Measurements from ENCODE around the gene DNAJC27. TPM values are rescaled to one million over a fixed set of nuclear protein-coding genes. Genes with fewer than 3 reads are reported as not detected.

Gene DNAJC27
- total RNA-seq, 1 donor from 2014 or later: 3.6 TPM

GRCh38 chr2:24923106-24923505, 48.6 kb downstream of the DNAJC27 start:
- no peak overlapping the region for H3K27ac ChIP-seq

GRCh38 chr2:24922556-24922955, 49.2 kb downstream of the DNAJC27 start:
- peaks cover 9 to 12% of the 10 kb centered on the region in 2 donors for H3K4me1 ChIP-seq
- no peaks in the 10 kb centered on the region for H3K36me3 ChIP-seq
- no peak for DNase-seq (ENCODE audit: low spot score in 2 of 2)
- H3K9me3 ChIP-seq: no peaks in the 10 kb centered on the region
- intact Hi-C loops (cut with DNase I): loop anchor here (5.0 kb wide), 1 partner anchor 120 kb away; the partner anchor contains the start of gene EFR3B
- no peak overlapping the region for H3K27ac ChIP-seq
- H3K4me3 ChIP-seq: no peak overlapping the region
- no peak for TF ChIP-seq CTCF (IDR thresholded peaks at IDR 0.05)
- H3K27me3 ChIP-seq: no peaks in the 10 kb centered on the region

More at GRCh38 chr2:24923106-24923505, 48.6 kb downstream of the DNAJC27 start:
- Histone ChIP-seq H3K9me3 (no peaks in the 10 kb centered on the region), H3K36me3 (no peaks in the 10 kb centered on the region), H3K4me3 (no peak overlapping the region), H3K27me3 (no peaks in the 10 kb centered on the region), H3K4me1 (peaks cover 9 to 12% of the 10 kb centered on the region in 2 donors)
- TF ChIP-seq CTCF (IDR thresholded peaks at IDR 0.05): no peak
- intact Hi-C loops (cut with DNase I): loop anchor here (5.0 kb wide), 1 partner anchor 119 kb away; the partner anchor contains the start of gene EFR3B
- DNase-seq (ENCODE audit: low spot score in 2 of 2): no peak

- H3K9me3 ChIP-seq: no peaks in the 10 kb centered on the region
- no peaks in the 10 kb centered on the region for H3K27me3 ChIP-seq
- peak overlapping the region; percentile 54 to 62 for H3K27ac ChIP-seq
- no peak for TF ChIP-seq CTCF (IDR thresholded peaks at IDR 0.05)
- H3K4me3 ChIP-seq: peak overlapping the region; percentile 72 to 93
- peaks cover 0 to 5% of the 10 kb centered on the region in 2 donors for H3K4me1 ChIP-seq
- intact Hi-C loops (cut with DNase I): loop anchor here (2.0 to 5.0 kb wide), 2 partner anchors 50 to 121 kb away; partner anchors contain the start of genes DNAJC27 and EFR3B
- no peak for DNase-seq (ENCODE audit: low spot score in 2 of 2)
- H3K36me3 ChIP-seq: no peaks in the 10 kb centered on the region
Measured at GRCh38 chr2:24920809-24921441, 50.8 kb downstream of the DNAJC27 start.

- Histone ChIP-seq H3K4me3 (peak within 1 kb of the TSS; percentile 72 to 93), H3K4me1 (peaks cover 0 to 5% of the 10 kb centered on the region in 2 donors), H3K27ac (peak within 1 kb of the TSS; percentile 60 to 62), H3K27me3 (no peaks in the 10 kb centered on the region), H3K9me3 (no peaks in the 10 kb centered on the region), H3K36me3 (no peaks in the 10 kb centered on the region)
- DNase-seq (ENCODE audit: low spot score in 2 of 2): peak in 1 of 2 donors; percentile 75
- intact Hi-C loops (cut with DNase I): loop anchor here (2.0 to 5.0 kb wide), 2 partner anchors 51 to 122 kb away; partner anchors contain the start of genes DNAJC27 and EFR3B
- TF ChIP-seq CTCF (IDR thresholded peaks at IDR 0.05): no peak
Measured at GRCh38 chr2:24920098-24920808, 51.5 kb downstream of the DNAJC27 start, which contains the start of gene ADCY3. Gene ADCY3 (minus strand): TSS chr2:24920237. CDS start chr2:24918987, 1,250 bp downstream.

DNA sequence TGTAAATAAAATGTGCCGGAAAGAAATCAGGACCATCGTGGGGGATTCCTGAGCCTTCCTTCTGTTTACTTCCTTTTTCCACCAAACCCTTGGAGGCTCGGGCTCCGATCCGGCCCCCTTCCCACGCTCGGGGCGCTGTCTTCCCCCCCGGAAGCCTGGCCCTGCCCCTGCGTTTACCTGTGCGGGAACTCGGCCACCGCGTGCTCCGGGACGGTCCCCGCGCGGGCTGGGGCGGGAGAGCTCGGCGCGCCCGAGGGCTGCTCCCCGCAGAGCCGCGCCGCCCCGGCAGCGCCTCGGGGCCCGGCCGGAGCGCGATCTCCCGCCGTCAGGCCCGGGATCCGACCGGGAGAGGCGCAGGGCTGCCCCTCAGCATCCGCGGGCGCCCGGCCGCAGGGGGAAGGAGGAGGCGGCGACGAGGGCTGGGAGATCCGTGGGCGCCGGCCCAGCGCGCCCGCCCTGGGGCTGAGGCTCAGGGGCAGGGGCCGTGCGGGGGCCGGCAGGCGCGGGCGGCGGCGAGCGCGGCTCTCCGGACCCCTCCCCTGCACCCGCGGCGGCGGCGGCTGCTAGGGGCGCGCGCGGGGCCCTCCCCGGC, 52.2 kb downstream of the DNAJC27 start:
- Histone ChIP-seq H3K27ac (peak overlapping the region; percentile 42 to 60), H3K9me3 (no peaks in the 10 kb centered on the region), H3K4me1 (peaks cover 0 to 5% of the 10 kb centered on the region in 2 donors), H3K4me3 (peak overlapping the region; percentile 72 to 93), H3K36me3 (no peaks in the 10 kb centered on the region), H3K27me3 (no peaks in the 10 kb centered on the region)
- DNase-seq (ENCODE audit: low spot score in 2 of 2): no peak
- TF ChIP-seq CTCF (IDR thresholded peaks at IDR 0.05): no peak
- intact Hi-C loops (cut with DNase I): loop anchor here (2.0 to 5.0 kb wide), 2 partner anchors 51 to 123 kb away; partner anchors contain the start of genes DNAJC27 and EFR3B
